Breast epithelium (tissue), 3 donors: ENCODE results near the gene ERC1.

Source experiments
- CTCF ChIP-seq, 3 donors: fragments of 450-650 bp; IDR thresholded peaks; one replicate each; pipeline ENCODE4 v1.5.1; 2016 to 2017; ENCODE audit warnings: antibody characterized with exemption in 3 of 3, mild to moderate bottlenecking in 3 of 3, moderate library complexity in 3 of 3
- POLR2A ChIP-seq: fragments of 450-650 bp; IDR thresholded peaks from one replicate; pipeline ENCODE4 v1.6.1; 2016; ENCODE audit warnings: antibody characterized with exemption, mild to moderate bottlenecking, moderate library complexity
- POLR2AphosphoS5 ChIP-seq, 3 donors: sonication (generic); formaldehyde crosslinking; IDR thresholded peaks; one replicate each; pipeline ENCODE4 v1.6.1; 2017; ENCODE audit warnings: antibody characterized with exemption in 3 of 3

- TF ChIP-seq CTCF (IDR thresholded peaks at IDR 0.05): no peak
- no peak for TF ChIP-seq POLR2AphosphoS5 (IDR thresholded peaks at IDR 0.05)
- no peak for TF ChIP-seq POLR2A
These were observed 333.9 kb downstream of the ERC1 start for GRCh38 chr12:1324910-1325309.
